ENCODE results near the gene MAEL. TPM values are rescaled to one million over a fixed set of nuclear protein-coding genes. Genes with fewer than 3 reads are reported as not detected.

MAEL gene
- total and polyA plus RNA-seq, 2 of the 8 experiments (the other 6 are each of a cell fraction or from before 2014, with no cell fraction given): 0.03 TPM; not detected in 1

GRCh38 chr1:166953491-166953890, 35.6 kb upstream of the MAEL start (continued):
- no peak for TF ChIP-seq TCF12 (IDR thresholded peaks at IDR 0.05; ENCODE audit: low read depth, low read length)

Measured in H1 (cell line).